Measurements from ENCODE around the gene DENND1A.

- TF ChIP-seq CTCF (IDR thresholded peaks at IDR 0.05): no peak
- no peak for TF ChIP-seq POLR2A (IDR thresholded peaks at IDR 0.05)
Observed at GRCh38 chr9:123863164-123863855, 66.6 kb downstream of the DENND1A start.

Data from right lobe of liver (tissue), 4 donors.